Measurements from ENCODE around the gene LSS. TPM values are rescaled to one million over a fixed set of nuclear protein-coding genes. Genes with fewer than 3 reads are reported as not detected.
A peak's percentile ranks its signal among the peaks of the same experiment; 100 is the strongest.

LSS gene
- polyA plus RNA-seq, 1 donor (not counting 4 experiments of a cell fraction or from before 2014, with no cell fraction given), result 105 TPM

DNA sequence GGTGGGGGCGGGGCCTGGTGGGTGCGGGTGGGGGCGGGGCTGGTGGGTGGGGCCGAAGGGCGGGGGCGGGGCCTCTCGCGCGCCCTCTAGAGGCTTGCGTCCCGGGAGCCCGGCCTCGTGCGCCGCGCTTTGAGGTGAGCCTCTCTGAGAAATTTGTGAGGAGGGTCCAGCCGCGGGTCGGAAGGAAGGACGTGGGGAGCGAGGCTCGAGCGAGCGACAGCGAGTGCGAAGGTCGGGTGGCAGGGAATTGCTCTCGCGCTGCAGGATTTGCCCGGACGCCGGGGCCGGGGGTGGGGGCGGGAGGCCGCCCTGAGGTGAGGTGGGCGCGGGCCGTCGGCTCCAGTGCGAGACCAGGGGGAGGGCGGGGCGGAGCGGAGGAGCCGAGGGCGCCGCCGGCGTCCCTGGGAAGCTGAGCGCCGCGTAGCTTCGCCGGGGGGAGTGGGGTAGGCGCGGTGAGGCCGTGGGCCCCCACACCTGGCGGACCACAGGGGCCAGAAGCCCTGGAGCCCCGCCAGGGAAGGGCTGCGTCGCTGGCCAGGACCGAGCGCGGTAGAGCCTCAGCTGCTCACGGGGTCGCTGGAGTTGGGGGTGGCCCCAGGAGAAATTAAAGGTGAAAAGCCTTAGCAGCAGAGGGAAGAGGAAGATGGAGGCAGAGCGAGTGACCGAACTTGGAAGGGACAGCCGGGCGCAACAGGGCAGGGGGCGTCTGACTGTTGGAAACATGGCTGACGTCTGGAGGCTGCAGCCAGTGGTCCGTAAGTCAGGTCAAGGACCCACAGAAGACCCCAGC, 754 bp upstream of the LSS start:
- Histone ChIP-seq H3K79me2 (ENCODE audit: control insufficient read depth, insufficient read depth, low read length) (peaks cover 55% of the 10 kb centered on the region), H3K27ac (ENCODE audit: control insufficient read depth, insufficient read depth, low read length) (peak overlapping the region; percentile 69), H2AFZ (ENCODE audit: control insufficient read depth, low read length) (peak overlapping the region; percentile 80), H4K20me1 (ENCODE audit: control insufficient read depth, extremely low read depth, insufficient read depth, low read length) (peaks cover 16% of the 10 kb centered on the region), H3K9me3 (ENCODE audit: control insufficient read depth, low read depth, low read length) (no peaks in the 10 kb centered on the region), H3K36me3 (ENCODE audit: control insufficient read depth in 2 of 2, extremely low read depth in 1 of 2, insufficient read depth in 2 of 2, low read length in 2 of 2) (peaks cover 8 to 18% of the 10 kb centered on the region in 2 experiments), H3K9me1 (ENCODE audit: control insufficient read depth, extremely low read depth, insufficient read depth, low read length) (peaks cover 4% of the 10 kb centered on the region), H3K4me1 (ENCODE audit: control insufficient read depth, extremely low read depth, insufficient read depth, low read length) (peaks cover 23% of the 10 kb centered on the region), H3K9ac (ENCODE audit: control insufficient read depth, extremely low read depth, insufficient read depth, low read length) (peak overlapping the region; percentile 83), H3K4me3 (ENCODE audit: control insufficient read depth in 2 of 3, extremely low read depth in 1 of 3, insufficient read depth in 2 of 3, low read depth in 1 of 3, low read length in 3 of 3) (peak overlapping the region; percentile 73 to 78 (median 75)), H3K4me2 (ENCODE audit: control insufficient read depth, extremely low read depth, insufficient read depth, low read depth, low read length) (peak overlapping the region; percentile 92), H3K27me3 (ENCODE audit: control insufficient read depth, extremely low read depth, insufficient read depth, low read length) (no peaks in the 10 kb centered on the region)
- TF ChIP-seq, protein P1, sequence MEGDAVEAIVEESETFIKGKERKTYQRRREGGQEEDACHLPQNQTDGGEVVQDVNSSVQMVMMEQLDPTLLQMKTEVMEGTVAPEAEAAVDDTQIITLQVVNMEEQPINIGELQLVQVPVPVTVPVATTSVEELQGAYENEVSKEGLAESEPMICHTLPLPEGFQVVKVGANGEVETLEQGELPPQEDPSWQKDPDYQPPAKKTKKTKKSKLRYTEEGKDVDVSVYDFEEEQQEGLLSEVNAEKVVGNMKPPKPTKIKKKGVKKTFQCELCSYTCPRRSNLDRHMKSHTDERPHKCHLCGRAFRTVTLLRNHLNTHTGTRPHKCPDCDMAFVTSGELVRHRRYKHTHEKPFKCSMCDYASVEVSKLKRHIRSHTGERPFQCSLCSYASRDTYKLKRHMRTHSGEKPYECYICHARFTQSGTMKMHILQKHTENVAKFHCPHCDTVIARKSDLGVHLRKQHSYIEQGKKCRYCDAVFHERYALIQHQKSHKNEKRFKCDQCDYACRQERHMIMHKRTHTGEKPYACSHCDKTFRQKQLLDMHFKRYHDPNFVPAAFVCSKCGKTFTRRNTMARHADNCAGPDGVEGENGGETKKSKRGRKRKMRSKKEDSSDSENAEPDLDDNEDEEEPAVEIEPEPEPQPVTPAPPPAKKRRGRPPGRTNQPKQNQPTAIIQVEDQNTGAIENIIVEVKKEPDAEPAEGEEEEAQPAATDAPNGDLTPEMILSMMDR (optimal IDR thresholded peaks at IDR 0.05 in 1 of 3, IDR thresholded peaks at IDR 0.05 in 1 of 3, conservative IDR thresholded peaks at IDR 0.05 in 1 of 3; ENCODE audit: extremely low read depth in 1 of 3, insufficient read depth in 2 of 3, low read length in 3 of 3), result peak in 2 of 3 experiments; percentile 54 to 56
- TF ChIP-seq EZH2 (IDR thresholded peaks at IDR 0.05; ENCODE audit: low read length), result no peak
- dilution Hi-C loops (cut with MboI; ENCODE audit: extremely low pct_ligation_motif_present, low sequenced_read_pairs), result no loop called here
- FAIRE-seq (no peak), DNase-seq (ENCODE audit: low read depth, low spot score) (no peak)

DNA sequence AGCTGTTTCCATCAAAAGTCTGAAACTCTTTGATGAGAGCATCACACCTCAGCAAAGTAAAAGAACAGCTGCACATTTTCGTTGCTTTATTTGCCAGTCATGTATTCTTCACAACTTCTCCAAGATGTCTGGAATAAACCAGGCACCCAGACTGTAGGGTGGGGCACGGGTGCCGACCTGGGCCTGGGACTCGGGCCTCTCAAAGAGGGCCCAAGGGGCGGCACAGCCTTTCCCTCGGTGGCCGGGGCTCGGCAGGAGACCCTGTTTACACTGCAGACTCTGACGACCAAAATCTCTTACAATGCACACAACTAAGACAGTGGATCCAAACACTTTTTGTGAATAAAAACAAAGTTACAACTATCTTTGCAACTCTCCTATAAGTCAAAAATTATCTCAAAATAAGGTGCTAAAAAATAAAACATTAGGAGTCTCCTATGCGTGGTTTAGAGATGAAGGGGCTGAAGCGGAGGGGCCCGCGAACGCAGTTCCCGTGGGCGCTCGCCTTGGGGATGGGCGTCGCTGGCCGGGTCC, 696 bp downstream of the LSS start:
- H3K79me2 ChIP-seq (ENCODE audit: control insufficient read depth, insufficient read depth, low read length), result peaks cover 67% of the 10 kb centered on the region
- dilution Hi-C loops (cut with MboI; ENCODE audit: extremely low pct_ligation_motif_present, low sequenced_read_pairs), result no loop called here
- DNase-seq (ENCODE audit: low read depth, low spot score) (no peak), FAIRE-seq (no peak)
- H3K36me3 ChIP-seq (ENCODE audit: control insufficient read depth in 2 of 2, extremely low read depth in 1 of 2, insufficient read depth in 2 of 2, low read length in 2 of 2), result peaks cover 8 to 20% of the 10 kb centered on the region in 2 experiments
- no peaks in the 10 kb centered on the region for H3K27me3 ChIP-seq (ENCODE audit: control insufficient read depth, extremely low read depth, insufficient read depth, low read length)
- peaks cover 4% of the 10 kb centered on the region for H3K9me1 ChIP-seq (ENCODE audit: control insufficient read depth, extremely low read depth, insufficient read depth, low read length)
- peaks cover 22% of the 10 kb centered on the region for H4K20me1 ChIP-seq (ENCODE audit: control insufficient read depth, extremely low read depth, insufficient read depth, low read length)
- no peaks in the 10 kb centered on the region for H3K9me3 ChIP-seq (ENCODE audit: control insufficient read depth, low read depth, low read length)
- H3K27ac ChIP-seq (ENCODE audit: control insufficient read depth, insufficient read depth, low read length), result peak overlapping the region; percentile 92
- TF ChIP-seq, protein P1 (optimal IDR thresholded peaks at IDR 0.05 in 1 of 3, IDR thresholded peaks at IDR 0.05 in 1 of 3, conservative IDR thresholded peaks at IDR 0.05 in 1 of 3; ENCODE audit: extremely low read depth in 1 of 3, insufficient read depth in 2 of 3, low read length in 3 of 3), result no peak
- no peak for TF ChIP-seq EZH2 (IDR thresholded peaks at IDR 0.05; ENCODE audit: low read length)
- H2AFZ ChIP-seq (ENCODE audit: control insufficient read depth, low read length), result no peak overlapping the region
- H3K4me1 ChIP-seq (ENCODE audit: control insufficient read depth, extremely low read depth, insufficient read depth, low read length), result peaks cover 23% of the 10 kb centered on the region
- H3K9ac ChIP-seq (ENCODE audit: control insufficient read depth, extremely low read depth, insufficient read depth, low read length), result peak overlapping the region; percentile 90
- H3K4me2 ChIP-seq (ENCODE audit: control insufficient read depth, extremely low read depth, insufficient read depth, low read depth, low read length), result peak overlapping the region; percentile 92
- peak overlapping the region; percentile 86 to 99 (median 88) for H3K4me3 ChIP-seq (ENCODE audit: control insufficient read depth in 2 of 3, extremely low read depth in 1 of 3, insufficient read depth in 2 of 3, low read depth in 1 of 3, low read length in 3 of 3)
